Activated CD8-positive, alpha-beta memory T cell treated with anti-CD3 and anti-CD28 coated beads for 36 hours (primary cell): ENCODE data around the gene ENSA. TPM values are rescaled to one million over a fixed set of nuclear protein-coding genes. Genes with fewer than 3 reads are reported as not detected.

Experiments used
- CTCF ChIA-PET: fragments of 350-600 bp; sonication (Branson Sonifier 250); formaldehyde crosslinking; loops from one replicate; lab custom pipeline; 2021; ENCODE audit warnings: antibody characterized with exemption; lab: Charles Lee
- POLR2A ChIA-PET: fragments of 350-600 bp; sonication (Branson Sonifier 250); formaldehyde crosslinking; loops from one replicate; lab custom pipeline; 2021; ENCODE audit warnings: antibody characterized with exemption; lab: Charles Lee
- total RNA-seq, 2 experiments: library from RNA; stranded (reverse); gene quantifications; one replicate each; pipeline ENCODE4 v1.2.3, GENCODE V29; 2021

ENSA gene
- total RNA-seq, 2 experiments from 2014 or later = 245 to 251 TPM

DNA sequence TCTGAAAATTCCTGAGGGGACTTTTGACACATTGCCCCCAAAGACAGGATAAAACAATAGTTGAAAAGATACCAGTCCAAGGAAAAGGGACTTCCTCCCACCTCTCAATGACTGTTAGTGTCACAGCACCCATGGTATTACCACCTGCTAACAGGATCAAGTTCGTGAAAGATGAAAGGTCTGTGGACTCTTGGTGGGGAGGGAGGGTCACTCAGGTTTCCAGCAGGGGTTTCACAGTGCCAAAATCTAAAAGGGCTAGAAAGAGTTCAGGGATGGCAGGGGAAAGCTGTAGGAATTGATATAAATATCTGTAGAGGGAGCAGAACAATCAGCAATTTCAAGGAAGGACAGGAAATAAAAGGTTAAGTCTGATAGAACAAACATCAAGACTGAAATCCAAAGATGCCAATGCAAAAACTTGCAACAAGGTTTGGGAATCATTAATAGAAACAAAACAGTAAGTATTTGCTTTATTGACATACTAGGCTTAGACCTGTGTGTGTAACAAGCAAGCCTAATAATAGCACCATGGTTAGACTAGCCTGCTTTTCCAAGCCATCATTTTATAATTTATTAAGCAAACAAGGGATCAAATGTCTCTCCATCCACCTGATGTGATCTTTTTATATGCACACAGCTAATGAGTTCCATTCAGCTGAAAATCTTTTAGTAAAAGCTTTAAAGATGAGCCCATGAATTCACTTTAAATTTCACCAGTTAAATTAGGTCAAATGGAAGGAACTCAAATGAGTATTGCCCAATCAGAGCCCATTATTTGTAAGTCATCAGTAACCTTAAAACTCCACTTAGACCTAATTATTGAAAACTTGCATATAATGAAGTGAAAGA, 53.7 kb downstream of the ENSA start:
- ChIA-PET POLR2A (interaction anchor here (1.2 to 12.7 kb wide), 3 partner anchors 6 to 36 kb away, joined by 3 to 210 read pairs (median 116); no protein-coding TSS in a partner anchor), CTCF (interaction anchor here (0.9 to 12.6 kb wide), 3 partner anchors 8 to 36 kb away, joined by 4 to 135 read pairs (median 27); no protein-coding TSS in a partner anchor)

DNA sequence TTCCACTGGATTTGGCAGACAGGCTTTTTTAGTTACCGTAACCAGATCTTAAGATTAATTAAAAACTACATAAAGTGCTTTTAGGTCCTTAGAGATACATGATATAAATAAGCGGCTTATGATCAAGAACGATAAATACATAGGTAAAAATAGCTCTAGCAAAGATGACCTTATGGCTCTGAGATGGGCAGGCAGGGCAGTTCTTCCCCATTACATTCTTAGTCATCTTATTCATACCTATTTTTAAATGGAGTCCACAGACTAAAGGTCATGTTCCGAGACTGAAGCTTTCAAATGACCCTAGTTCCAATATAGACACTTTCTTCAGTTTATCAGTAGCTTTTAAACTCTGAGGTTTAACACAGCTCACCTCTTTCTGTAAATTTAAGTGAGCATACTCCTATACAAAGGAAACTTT, 54.3 kb downstream of the ENSA start:
- ChIA-PET POLR2A (interaction anchor here (1.2 to 12.7 kb wide), 2 partner anchors 12 to 37 kb away, joined by 3 to 210 read pairs; no protein-coding TSS in a partner anchor), CTCF (interaction anchor here (0.9 to 12.6 kb wide), 2 partner anchors 12 to 37 kb away, joined by 4 to 135 read pairs; no protein-coding TSS in a partner anchor)

DNA sequence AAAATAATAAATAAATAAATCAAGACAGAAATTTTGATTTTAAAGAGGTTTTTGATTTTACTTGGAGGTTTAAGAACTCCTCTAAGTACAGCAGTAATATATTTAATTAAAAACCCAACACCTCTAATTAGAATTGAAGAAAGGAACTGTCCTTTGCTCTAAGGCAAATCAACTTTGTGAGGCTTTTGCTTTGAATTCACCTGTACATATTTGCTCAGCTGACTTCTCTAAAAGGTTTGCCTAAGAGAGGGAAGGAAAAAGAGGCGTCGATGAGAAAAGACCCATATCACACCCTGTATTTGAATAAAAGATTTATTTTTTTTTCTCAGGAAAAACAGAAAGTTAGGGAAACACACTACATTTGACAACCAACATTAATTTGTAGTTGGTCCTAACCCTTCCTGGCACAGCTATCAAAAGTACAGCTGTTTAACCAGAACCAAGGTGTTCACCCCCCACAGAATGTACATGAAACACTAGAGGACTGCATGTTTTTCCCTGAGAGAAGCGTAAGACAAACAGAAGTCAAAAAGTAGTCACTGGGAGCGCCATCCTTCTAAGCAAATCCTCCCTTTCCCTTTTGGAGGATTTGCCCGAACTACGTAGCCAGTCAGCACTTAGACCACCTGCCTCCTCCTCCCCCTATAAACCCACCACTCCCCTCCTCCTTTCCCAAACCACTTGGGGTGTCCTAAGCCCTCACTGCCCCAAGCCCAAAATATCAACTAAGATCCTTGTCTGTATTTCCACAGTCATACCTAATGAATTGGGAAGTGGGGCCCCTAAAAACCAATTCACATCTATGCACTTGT, 54.9 kb downstream of the ENSA start:
- ChIA-PET POLR2A (interaction anchor here (1.2 to 12.7 kb wide), 2 partner anchors 12 to 37 kb away, joined by 3 to 210 read pairs; no protein-coding TSS in a partner anchor), CTCF (interaction anchor here (0.9 to 12.6 kb wide), 3 partner anchors 12 to 45 kb away, joined by 3 to 135 read pairs (median 4); no protein-coding TSS in a partner anchor)

DNA sequence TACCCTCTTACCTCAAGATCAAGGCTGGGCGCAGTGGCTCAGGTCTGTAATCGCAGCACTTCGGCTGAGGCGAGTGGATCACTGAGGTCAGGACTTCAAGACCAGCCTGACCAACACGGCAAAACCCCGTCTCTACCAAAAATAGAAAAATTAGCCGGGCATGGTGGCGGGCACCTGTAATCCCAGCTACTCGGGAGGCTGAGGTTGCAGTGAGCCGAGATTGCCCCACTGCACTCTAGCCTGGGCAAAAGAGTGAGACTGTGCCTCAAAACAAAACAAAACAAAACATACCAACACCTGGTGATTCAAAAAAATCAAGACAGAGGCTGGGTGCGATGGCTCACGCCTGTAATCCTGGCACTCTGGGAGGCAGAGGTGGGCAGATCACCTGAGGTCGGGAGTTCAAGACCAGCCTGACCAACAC, 55.8 kb downstream of the ENSA start:
- CTCF ChIA-PET = interaction anchor here (1.2 to 12.6 kb wide), 2 partner anchors 11 to 46 kb away, joined by 3 to 135 read pairs; no protein-coding TSS in a partner anchor
- POLR2A ChIA-PET = interaction anchor here (1.1 to 12.7 kb wide), 3 partner anchors 11 to 55 kb away, joined by 3 to 210 read pairs (median 10); partner anchors contain the start of gene ENSA

DNA sequence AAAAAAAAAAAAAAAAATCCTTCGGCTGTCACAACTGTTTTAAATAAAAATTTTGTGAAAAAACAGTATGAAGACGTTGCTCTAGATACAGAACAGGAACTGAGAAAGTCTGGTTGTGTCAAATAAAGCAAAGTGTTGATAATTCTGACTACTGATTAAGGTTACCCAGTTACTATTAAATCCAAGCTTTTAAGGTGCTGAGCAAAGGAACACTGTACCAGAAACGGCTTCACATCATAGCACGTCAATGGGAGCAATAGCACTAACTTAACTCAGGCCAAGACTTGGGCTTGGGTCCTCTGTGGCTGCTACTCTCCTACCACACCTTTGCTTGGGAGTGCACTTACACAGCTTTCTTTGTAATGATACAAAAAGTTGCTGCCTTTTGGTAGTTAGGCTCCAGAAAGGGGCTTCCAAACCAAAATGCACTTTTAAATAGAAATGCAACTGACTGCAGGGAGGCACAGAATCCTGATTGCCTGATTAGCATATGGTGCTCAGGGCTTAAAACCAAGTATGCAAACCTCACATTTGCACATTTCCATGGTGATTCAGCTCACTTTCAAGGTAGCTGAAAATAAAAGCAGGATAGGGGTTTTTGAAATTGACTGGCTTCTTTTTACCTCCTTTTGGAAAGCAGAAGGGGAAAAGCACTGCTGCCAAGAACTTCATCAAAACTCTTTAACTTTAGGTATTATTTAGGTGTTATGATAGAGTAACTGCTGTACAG, 56.3 kb downstream of the ENSA start:
- CTCF ChIA-PET = interaction anchor here (0.5 to 12.6 kb wide), 2 partner anchors 10 to 352 kb away, joined by 3 to 135 read pairs; no protein-coding TSS in a partner anchor
- POLR2A ChIA-PET = interaction anchor here (0.6 to 12.7 kb wide), 7 partner anchors 10 to 291 kb away, joined by 3 to 210 read pairs (median 5); partner anchors contain the start of gene ENSA

Other genes starting within 250 kb of the ENSA start
- gene TARS2, start 142.2 kb downstream of the ENSA start, total RNA-seq = 10 to 100 TPM; 53.5 to 56.2 TPM
- 1 to 10 TPM; 1.3 to 1.5 TPM for gene ECM1, start 121.5 kb downstream of the ENSA start, total RNA-seq
- gene FALEC, start 113.9 kb downstream of the ENSA start, total RNA-seq = under 1 TPM in 1 of 2 experiments, not detected in 1; 0.55 TPM
- gene ADAMTSL4, start 80.2 kb downstream of the ENSA start, total RNA-seq = not detected
- gene MCL1, start 50.0 kb downstream of the ENSA start, total RNA-seq = 100 to 1,000 TPM; 211 to 215 TPM
- gene GOLPH3L, start 67.5 kb upstream of the ENSA start, total RNA-seq = 10 to 100 TPM; 15.4 to 18.8 TPM
- gene HORMAD1, start 91.3 kb upstream of the ENSA start, total RNA-seq = not detected
- gene CTSS, start 136.2 kb upstream of the ENSA start, total RNA-seq = 10 to 100 TPM; 23.8 to 25.2 TPM
- gene CTSK, start 178.6 kb upstream of the ENSA start, total RNA-seq = 1 to 10 TPM; 1.9 to 2.2 TPM
- 10 to 100 TPM; 38.8 to 42.4 TPM for gene ARNT, start 247.0 kb upstream of the ENSA start, total RNA-seq